SK-N-SH treated with all-trans-retinoic acid at 6 μM for 48 hours (cell line): ENCODE results near the gene EDEM1.
A peak's percentile ranks its signal among the peaks of the same experiment; 100 is the strongest.

Experiments
- ATAC-seq: fragments of 200-7000 bp; cut with Tn5 transposase; 3 replicates; pipeline ENCODE4 v1.9.1; 2020; ENCODE audit warnings: mild to moderate bottlenecking, moderate library complexity
- ARNTL ChIP-seq: fragments of 450-650 bp; formaldehyde crosslinking; IDR thresholded peaks from 2 replicates; pipeline ENCODE4 v1.5.0; 2020; ENCODE audit warnings: low read depth, mild to moderate bottlenecking, moderate library complexity, borderline replicate concordance
- BACH2 ChIP-seq: fragments of 250-450 bp; sonication (Bioruptor Pico); IDR thresholded peaks from 2 replicates; pipeline ENCODE4 v1.9.0; 2021; ENCODE audit warnings: mild to moderate bottlenecking, borderline replicate concordance
- CREB5 ChIP-seq: fragments of 250-450 bp; sonication (Bioruptor Pico); IDR thresholded peaks from 2 replicates; pipeline ENCODE4 v1.5.1; 2020; ENCODE audit warnings: low read depth, mild to moderate bottlenecking, moderate library complexity
- CSRNP3 ChIP-seq: fragments of 250-450 bp; sonication (Bioruptor Pico); IDR thresholded peaks from 2 replicates; pipeline ENCODE4 v1.5.1; 2021; ENCODE audit warnings: mild to moderate bottlenecking, moderate library complexity
- ESRRG ChIP-seq: fragments of 250-450 bp; sonication (Bioruptor Pico); IDR thresholded peaks from 2 replicates; pipeline ENCODE4 v1.6.1; 2021; ENCODE audit warnings: mild to moderate bottlenecking
- ISL1 ChIP-seq: fragments of 250-450 bp; sonication (Bioruptor Pico); IDR thresholded peaks from 2 replicates; pipeline ENCODE4 v2.1.2; 2022; ENCODE audit warnings: mild to moderate bottlenecking, moderate library complexity
- OSR1 ChIP-seq: fragments of 250-450 bp; sonication (Bioruptor Pico); IDR thresholded peaks from 2 replicates; pipeline ENCODE4 v1.8.0; 2022; ENCODE audit warnings: moderate library complexity, mild to moderate bottlenecking, inconsistent platforms
- PPARA ChIP-seq: fragments of 250-450 bp; sonication (Bioruptor Pico); IDR thresholded peaks from 2 replicates; pipeline ENCODE4 v1.5.0; 2020; ENCODE audit warnings: mild to moderate bottlenecking, borderline replicate concordance
- SNAI2 ChIP-seq: fragments of 250-450 bp; sonication (Bioruptor Pico); IDR thresholded peaks from 2 replicates; pipeline ENCODE4 v1.5.0; 2020; ENCODE audit warnings: mild to moderate bottlenecking, moderate library complexity
- TCF4 ChIP-seq: fragments of 250-450 bp; sonication (Bioruptor Pico); IDR thresholded peaks from 2 replicates; pipeline ENCODE4 v1.8.0; 2021; ENCODE audit warnings: mild to moderate bottlenecking, moderate library complexity, borderline replicate concordance
- TOX ChIP-seq: fragments of 250-450 bp; sonication (Bioruptor Pico); IDR thresholded peaks from 2 replicates; pipeline ENCODE4 v1.8.0; 2021; ENCODE audit warnings: mild to moderate bottlenecking, moderate library complexity, borderline replicate concordance
- TSHZ2 ChIP-seq: fragments of 250-450 bp; sonication (Bioruptor Pico); IDR thresholded peaks from 2 replicates; pipeline ENCODE4 v1.5.0; 2020; ENCODE audit warnings: mild to moderate bottlenecking, moderate library complexity
- ZC3H10 ChIP-seq: fragments of 250-450 bp; sonication (Bioruptor Pico); IDR thresholded peaks from 2 replicates; pipeline ENCODE4 v1.5.1; 2021; ENCODE audit warnings: mild to moderate bottlenecking, moderate library complexity
- ZNF565 ChIP-seq: fragments of 450-650 bp; formaldehyde crosslinking; conservative IDR thresholded peaks from 2 replicates; pipeline ENCODE4 v1.5.0; 2020; ENCODE audit warnings: low read depth, mild to moderate bottlenecking, moderate library complexity
- ZNF70 ChIP-seq: fragments of 450-650 bp; formaldehyde crosslinking; IDR thresholded peaks from 2 replicates; pipeline ENCODE4 v1.5.0; 2020; ENCODE audit warnings: mild to moderate bottlenecking, moderate library complexity

EDEM1 gene

GRCh38 chr3:5188419-5189221 is 1.1 kb downstream of the EDEM1 start:
- TF ChIP-seq ZNF70, result 0 out of 2 replicates have a peak, but pooled peaks have one; percentile 14
- no peak for TF ChIP-seq ZC3H10 (CRISPR knock-in tag)
- TF ChIP-seq, all 23 proteins: peak for 1
- peak; percentile 13 for ATAC-seq

GRCh38 chr3:5190147-5190791 is 2.8 kb downstream of the EDEM1 start:
- TF ChIP-seq CSRNP3 (no peak), BACH2 (CRISPR knock-in tag) (no peak), ISL1 (CRISPR knock-in tag) (no peak), TSHZ2 (CRISPR knock-in tag) (no peak)
- no peak for ATAC-seq

GRCh38 chr3:5191555-5192304 is 4.2 kb downstream of the EDEM1 start:
- ATAC-seq, result no peak
- TF ChIP-seq TOX (CRISPR knock-in tag), result no peak
- no peak for TF ChIP-seq PPARA (CRISPR knock-in tag)

GRCh38 chr3:5192571-5193365 is 5.3 kb downstream of the EDEM1 start:
- no peak for TF ChIP-seq ISL1 (CRISPR knock-in tag)
- TF ChIP-seq PPARA (CRISPR knock-in tag), result no peak
- no peak for TF ChIP-seq ESRRG (CRISPR knock-in tag)
- TF ChIP-seq TOX (CRISPR knock-in tag), result no peak
- TF ChIP-seq BACH2 (CRISPR knock-in tag), result no peak
- TF ChIP-seq ZNF565, result no peak
- no peak for TF ChIP-seq SNAI2
- TF ChIP-seq TCF4 (CRISPR knock-in tag), result no peak
- no peak for TF ChIP-seq OSR1
- TF ChIP-seq CSRNP3, result no peak
- TF ChIP-seq ARNTL (CRISPR knock-in tag), result no peak
- no peak for TF ChIP-seq CREB5 (CRISPR knock-in tag)
- TF ChIP-seq, all 23 proteins: peak for 0

More at GRCh38 chr3:5192571-5193365, 5.3 kb downstream of the EDEM1 start:
- no peak for ATAC-seq
